ENCODE measurements around the gene LRRC51. TPM values are rescaled to one million over a fixed set of nuclear protein-coding genes. Genes with fewer than 3 reads are reported as not detected.

LRRC51 gene
- total RNA-seq, 1 experiment from 2014 or later, result 3.3 TPM

DNA sequence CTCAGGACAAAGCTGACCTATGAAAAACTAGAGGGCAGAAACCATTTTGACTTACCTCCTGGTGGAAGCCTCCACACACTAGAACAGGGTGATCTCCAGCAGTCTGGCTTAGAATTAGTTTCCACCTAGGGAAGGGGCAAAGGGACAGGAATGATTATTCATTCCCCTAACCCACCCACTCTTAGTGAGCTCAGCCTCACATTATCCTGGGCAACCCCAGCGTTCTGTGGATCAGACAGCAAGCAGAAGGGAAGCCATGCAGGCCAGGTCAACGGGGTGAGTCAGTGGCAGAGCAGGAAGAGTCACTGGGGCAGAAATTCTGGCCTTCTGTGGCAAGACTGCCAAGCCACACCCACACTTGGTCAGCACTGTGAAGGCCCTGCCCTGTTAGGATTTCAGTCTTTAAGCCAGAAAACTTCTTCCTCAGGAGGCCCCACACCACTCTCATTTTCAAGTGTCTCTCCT, 10.8 kb upstream of the LRRC51 start:
- peak; percentile 85 for DNase-seq (ENCODE audit: low read depth)

DNA sequence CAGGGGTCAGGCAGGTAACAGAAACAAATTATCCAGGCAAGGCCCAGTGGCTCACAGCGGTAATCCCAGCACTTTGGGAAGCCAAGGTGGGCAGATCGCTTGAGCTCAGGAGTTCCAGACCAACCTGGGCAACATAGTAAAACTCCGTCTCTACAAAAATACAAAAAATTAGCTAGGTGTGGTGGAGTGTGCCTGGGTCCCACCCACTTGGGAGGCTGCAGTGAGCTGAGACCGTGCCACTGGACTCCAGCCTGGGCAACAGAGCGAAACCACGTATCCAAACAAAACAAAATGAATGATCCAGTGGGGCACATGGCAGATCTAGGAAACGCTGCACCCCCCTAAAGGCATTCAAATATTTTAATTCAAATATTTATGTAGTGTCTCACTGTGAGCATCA, 10.2 kb upstream of the LRRC51 start:
- DNase-seq (ENCODE audit: low read depth), result no peak

DNA sequence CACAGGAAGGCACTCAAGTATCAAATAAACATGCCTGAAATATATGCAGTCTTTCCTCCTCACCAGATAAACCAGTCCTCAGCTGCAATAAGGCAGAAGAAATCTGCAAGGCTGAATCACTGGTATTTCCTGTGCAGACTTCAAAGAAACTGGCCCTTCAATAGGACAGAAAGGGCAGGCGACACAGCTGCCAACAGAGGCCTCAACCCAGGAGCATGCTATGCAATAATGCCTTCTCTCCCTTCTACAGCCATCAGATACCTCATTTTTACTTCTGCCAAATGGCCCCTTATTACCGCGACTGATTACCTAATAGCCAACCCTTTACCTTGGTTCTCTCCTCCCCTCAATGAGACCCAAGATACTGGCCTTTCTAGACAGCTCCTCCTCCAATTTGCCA, 8.3 kb upstream of the LRRC51 start:
- DNase-seq (ENCODE audit: low read depth), result peak; percentile 68

DNA sequence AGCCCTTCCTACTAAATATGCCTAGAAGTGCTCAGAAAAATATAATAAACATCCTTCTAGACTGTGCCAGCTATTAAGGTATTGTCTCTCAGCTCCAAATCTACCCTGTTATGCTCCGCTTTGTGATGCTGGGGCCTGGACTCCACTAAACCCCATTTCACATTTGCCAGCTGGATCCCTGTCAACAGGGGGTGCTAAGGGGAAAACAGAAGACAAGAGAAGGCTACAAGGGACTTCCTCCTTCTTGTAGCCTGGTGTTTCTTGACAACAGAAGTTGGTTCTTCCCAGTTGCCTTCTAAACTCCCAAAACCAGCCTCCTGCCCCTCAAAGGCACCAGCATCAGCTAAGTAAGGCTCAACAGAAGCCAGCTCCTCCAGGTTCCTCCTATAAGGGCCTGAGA, 5.5 kb upstream of the LRRC51 start:
- no peak for DNase-seq (ENCODE audit: low read depth)

DNA sequence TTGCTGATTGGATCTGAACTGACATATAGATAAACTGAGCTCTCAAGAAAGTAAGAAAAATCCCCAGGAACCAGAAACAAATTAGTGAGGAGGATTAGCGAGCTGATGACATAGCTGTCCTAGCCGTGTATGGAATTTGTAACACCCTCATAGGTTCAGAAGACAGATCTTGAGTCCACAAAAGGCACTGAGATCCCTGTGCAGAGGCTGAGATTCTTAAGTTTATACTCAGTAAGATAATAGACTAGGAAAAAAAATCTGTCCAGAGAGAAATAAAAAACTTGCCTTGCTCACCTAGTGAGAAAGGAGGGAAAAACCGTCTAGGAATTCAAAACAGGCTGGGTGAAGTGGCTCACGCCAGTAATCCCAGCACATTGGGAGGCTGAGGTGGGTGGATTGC, 4.9 kb upstream of the LRRC51 start:
- no peak for DNase-seq (ENCODE audit: low read depth)

DNA sequence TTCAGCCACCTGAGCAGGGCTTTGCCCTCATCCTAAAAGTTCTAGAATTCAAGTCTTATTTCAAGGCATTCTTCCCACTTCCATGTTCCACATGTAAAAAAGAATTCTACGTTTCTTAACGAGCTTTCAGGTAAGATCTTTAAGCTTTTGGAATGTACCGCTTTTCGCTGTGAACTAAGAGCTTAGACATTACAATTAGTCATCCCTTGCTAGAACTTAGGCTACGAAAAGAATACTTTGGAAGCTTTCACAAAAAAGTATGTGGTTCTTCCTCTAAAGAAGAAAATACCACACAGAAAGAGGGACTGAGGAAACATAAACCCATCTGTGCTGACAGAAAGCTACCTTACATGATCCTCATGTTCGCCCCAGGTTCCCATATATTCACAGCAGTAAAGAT, 2.2 kb upstream of the LRRC51 start:
- DNase-seq (ENCODE audit: low read depth), result no peak

DNA sequence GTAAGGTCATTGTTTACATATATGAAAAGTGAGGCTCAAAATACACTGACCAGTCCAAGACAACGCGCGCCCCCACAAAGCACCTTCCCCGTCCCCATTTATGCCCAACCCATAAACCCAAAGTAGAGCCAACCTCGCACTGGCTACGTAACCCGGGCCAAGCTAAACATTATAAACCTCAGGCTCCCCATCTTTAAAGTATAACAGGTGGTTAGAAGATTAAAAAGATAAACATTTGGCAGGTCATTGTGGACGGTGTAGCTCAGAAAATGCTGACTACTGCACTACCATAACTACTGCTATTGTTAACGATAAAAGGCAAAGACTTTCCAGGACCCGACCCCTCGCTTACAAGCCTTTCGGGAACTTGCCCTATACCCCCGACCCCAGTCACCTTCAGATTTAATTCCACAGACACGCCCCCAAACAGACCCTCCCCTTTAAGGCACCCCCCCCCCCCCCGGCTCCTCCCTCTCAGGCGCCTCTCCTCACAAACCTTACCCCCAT, 778 bp upstream of the LRRC51 start:
- DNase-seq (ENCODE audit: low read depth), result no peak

DNA sequence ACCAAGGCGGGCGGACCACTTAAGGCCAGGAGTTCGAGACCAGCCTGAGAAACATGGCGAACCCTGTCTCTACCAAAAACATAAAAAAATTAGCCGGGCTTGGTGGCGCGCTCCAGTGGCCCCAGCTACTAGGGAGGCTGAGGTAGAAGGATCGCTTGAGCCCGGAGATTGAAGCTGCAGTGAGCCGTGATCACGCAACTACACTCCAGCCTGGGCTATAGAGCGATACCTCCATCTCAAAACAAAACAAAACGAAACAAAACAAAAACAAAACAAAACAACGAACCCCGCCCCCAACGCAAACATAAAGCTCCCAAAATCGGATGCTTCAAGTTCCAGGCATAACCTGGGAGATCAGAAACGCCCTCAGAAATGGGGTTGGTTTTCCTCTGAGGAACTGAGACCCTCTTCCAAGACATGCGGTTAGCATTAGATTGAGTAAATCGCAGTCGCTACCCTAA, 564 bp downstream of the LRRC51 start:
- DNase-seq (ENCODE audit: low read depth), result no peak

DNA sequence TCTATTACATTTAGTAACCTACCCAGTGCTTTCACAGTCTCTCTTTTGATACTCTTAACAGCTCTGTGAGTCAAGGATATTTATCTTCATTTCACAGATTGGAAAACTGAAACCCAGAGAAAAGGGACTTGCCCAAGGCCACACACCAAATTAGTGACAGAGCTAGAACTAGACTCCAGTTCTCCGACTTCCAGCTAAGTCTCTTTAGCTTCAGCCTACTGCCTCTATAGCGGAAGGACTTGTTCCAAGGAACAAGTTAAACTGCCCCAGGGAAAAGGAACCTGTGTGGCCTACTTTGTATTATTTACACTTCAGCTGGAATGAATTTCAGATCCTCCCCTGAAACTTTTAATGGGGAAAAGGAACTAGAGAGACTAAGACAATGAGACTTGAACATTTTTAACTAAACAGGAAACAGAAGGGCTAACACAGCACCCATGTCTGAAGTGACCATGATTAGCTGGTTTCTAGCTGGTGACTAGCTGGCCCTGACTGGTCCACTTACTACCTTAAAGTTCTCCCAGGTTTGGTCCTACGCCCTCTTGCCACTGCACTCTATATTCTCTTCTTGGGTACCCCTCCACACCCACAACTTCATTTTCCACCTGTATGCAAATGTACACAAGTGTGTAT, 1.3 kb downstream of the LRRC51 start:
- DNase-seq (ENCODE audit: low read depth), result no peak

DNA sequence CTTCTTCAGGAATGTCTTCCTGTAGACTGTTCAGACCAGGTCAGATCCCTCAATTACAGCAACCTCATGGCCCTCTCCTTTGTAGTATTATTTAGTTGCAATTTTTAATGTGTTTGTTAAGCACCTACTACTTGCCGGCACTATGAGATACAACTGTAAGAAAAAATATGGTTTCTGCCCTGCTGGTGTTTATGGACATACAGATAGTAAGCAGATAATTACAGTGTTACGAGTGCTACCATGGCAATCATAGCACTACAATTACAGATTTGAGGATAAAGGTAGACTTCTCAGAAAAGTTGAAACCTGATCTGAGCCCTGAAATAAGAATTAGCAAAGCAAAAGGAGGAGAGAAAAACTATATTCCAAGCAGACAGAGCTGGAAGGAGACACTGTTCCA, 2.8 kb downstream of the LRRC51 start:
- no peak for DNase-seq (ENCODE audit: low read depth)

DNA sequence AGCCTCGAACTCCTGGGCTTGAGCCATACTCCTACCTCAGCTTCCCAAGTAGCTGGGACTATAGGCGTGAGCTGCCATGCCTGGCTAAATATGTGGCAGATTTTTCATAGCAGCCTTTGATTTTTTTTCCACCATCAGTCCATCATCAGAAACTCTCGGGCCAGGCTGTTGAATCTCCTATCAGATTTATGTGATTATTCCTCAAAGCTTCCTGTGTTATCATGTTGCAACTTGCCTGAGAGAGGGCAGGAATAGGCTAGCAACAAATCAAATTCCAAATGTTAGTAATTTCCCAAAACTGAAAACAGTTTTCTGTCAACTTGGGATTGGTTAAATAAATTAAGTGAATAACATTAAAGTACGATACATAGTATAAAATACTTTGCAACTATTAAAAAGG, 3.4 kb downstream of the LRRC51 start:
- no peak for DNase-seq (ENCODE audit: low read depth)

DNA sequence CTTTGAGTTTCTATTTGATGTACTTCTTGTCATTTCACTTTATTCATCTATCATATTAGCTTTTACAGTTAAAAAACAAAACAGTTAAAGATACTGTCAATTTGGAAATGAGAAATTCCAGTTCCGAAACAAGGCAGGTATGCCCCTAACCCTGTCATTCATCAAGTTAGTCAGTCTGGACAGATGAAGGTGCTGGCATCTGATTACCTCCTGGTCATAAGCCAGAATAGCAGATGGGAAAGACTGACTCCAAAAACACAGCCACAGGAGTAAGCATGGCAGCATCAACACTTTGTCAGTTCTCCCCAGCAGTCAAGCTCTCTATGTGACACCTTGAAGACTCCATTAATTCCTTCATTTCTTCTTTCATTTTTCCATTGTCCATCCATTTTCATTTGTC, 4.3 kb downstream of the LRRC51 start:
- no peak for DNase-seq (ENCODE audit: low read depth)

DNA sequence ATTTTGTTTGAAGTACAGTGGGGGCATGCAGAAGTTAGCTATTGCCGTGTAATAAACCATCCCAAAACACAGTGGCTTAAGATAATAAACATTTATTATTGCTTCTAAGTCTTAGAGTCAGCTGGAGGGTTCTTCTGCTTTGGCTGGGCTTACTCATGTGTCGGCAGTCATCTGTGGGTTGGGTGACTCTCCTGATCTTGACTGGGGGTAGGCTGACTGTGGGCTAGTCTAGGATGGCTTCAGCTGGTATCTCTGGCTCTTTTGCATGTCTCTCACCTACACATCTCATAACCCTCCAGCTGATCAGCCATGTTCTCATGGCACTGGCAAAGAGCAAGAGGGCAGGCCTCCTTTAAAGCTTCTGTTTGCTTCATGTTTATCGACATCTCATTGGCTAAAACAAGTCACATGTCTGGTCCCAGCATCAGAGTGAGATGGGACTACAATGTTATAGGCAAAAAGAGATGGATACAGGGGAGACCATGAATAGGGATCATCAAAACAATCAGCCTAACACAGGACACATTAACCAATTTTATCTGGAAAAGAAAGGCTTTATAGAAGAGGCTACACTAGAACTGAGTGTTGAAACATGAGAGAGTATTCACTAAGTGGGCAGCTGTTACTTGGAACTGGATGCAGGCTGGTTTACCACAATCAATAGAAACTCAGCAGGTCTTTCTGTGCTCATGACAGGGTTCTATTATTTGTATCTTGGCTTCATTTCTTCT, 5.1 kb downstream of the LRRC51 start:
- DNase-seq (ENCODE audit: low read depth), result no peak

DNA sequence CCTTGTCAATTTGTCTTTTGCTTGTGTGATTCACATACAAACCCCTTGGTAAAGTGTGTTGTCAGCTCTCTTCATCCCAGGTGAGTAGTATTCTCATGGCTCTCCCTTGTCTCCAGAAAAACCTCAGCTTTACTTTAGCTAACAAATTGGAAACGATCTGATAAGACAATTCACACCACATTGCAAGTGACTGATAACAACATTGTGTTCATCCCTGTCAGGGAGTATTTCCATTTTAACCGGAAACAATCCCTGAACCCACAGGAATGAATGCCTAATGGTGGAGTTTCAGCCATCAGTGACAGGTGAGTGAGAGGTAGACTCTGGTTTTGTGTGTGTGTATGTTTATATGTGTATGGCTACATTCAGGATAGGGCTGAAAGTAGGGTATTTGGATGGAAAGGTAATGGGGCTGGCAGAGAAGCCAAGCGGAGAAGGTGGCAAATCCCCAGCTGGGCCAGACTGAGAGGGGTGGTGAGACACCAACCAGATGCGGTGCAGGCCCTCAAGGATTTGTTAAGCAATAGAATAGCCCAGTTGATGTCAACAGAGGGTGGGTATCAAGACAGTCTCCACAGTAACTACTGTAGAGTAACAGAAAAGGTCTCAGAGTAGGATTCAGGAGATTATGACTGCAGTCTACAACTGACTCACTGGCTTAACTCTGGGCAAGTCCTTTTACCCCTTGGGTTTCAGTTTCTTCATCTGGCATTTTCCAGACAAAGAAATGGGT, 7.6 kb downstream of the LRRC51 start:
- no peak for DNase-seq (ENCODE audit: low read depth)

DNA sequence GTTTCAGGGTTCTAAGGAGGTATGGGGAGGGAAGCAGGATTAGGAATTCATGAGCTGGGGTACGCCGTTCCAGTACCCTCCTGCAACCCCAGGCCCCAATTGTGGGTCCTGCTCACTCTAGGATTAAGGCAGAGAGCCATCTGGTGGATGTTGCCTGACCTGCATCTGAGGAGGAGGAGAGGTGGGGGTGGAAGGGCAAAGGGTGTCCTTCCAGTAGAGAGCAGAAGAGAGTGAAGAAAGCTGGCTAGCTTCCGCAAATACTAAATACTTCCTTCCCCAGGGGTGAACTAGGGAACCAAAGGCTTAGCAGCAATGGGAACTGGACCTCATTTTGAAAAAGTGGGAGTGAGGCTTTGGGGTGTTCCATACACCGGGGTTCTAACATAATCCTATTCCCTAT, 10.6 kb downstream of the LRRC51 start:
- DNase-seq (ENCODE audit: low read depth), result peak; percentile 55

DNA sequence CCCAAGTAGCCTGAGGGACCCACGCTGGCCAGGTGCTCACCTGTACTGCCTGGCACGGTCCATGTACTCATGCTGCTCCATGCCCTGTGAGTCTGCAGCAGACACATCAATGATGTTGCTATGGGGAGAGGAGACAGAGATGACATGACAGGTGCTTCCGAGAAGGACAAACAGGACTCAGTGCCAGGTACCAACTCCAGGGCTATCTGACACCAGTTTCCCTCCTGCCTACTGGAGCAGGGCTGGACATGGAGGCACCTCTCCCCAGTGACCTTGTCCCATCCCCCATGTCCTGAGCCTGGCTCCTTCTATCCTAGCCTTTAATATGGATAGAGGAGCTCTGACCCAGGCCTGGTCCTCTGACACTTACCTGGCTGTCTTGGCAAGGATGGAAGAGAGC, 18.1 kb downstream of the LRRC51 start:
- DNase-seq (ENCODE audit: low read depth), result no peak

DNA sequence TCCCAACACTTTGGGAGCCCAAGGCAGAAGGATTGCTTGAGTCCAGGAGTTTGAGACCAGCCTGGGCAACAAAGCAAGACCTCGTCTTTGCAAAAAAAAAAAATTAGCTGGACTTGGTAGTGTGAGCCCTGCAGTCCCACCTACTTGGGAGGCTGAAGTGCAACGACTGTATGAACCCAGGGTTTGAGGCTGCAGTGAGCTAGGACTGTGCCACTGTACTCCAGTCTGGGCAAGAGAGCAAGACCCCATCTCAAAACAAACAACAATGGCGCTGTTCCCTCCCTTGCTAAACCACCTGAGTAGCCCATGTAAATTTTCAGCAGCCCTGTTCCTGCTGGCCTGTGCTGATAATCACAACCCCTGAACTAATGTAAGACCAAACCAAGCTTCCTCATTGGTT, 19.4 kb downstream of the LRRC51 start:
- no peak for DNase-seq (ENCODE audit: low read depth)

DNA sequence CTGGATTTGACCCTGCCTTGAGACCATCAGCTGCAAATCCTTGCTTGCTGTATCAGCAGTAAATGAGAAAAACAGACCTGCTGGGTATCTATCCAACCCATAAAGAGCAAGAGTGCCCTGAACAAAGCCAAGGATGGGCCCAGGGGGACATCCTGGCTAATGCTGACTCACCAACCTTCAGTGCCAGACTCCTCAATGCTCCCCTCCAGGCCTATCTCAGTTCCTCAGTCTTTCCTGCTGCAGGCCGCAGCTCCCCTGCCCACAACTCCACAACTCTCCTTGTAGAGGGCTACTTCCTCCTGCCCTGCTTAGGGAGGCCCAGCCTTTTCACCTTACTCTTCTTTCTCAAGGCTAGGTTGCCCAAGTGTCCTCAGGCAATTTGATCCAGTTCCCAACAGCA, 19.8 kb downstream of the LRRC51 start:
- no peak for DNase-seq (ENCODE audit: low read depth)

DNA sequence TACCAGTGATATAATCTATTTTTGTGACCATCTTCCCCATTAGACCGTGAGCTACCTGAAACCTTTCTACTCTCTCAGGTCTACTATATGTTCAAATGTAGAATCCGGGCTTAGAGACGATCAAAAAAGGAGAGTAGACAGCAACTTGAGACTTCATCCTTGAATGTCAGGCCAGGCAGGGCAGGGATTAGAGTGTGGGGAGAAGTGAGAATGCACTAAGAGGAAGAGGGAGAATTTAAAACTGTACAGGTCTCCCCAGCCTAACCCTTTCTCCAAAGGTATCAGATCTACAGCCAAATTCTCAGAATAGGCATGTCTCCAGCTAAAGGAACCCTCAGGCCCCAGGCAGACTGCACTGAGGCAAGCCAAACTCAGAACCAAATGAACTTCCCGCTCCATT, 21.5 kb downstream of the LRRC51 start:
- no peak for DNase-seq (ENCODE audit: low read depth)

DNA sequence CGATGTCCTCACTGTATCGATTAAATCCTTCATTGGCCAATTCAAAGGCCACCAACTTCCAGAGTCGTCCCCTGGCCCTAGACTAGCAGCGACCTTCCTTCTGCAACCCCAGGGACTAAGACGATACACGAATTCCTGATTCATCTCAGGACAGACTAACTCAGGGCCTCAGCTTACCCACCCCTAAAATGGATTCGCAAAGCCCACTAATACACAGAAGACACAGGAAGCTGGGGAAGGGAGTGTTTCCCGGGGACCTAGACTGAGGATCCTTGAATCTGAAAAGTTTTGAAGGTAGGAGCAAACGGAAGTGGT, 21.9 kb downstream of the LRRC51 start:
- DNase-seq (ENCODE audit: low read depth), result no peak

DNA sequence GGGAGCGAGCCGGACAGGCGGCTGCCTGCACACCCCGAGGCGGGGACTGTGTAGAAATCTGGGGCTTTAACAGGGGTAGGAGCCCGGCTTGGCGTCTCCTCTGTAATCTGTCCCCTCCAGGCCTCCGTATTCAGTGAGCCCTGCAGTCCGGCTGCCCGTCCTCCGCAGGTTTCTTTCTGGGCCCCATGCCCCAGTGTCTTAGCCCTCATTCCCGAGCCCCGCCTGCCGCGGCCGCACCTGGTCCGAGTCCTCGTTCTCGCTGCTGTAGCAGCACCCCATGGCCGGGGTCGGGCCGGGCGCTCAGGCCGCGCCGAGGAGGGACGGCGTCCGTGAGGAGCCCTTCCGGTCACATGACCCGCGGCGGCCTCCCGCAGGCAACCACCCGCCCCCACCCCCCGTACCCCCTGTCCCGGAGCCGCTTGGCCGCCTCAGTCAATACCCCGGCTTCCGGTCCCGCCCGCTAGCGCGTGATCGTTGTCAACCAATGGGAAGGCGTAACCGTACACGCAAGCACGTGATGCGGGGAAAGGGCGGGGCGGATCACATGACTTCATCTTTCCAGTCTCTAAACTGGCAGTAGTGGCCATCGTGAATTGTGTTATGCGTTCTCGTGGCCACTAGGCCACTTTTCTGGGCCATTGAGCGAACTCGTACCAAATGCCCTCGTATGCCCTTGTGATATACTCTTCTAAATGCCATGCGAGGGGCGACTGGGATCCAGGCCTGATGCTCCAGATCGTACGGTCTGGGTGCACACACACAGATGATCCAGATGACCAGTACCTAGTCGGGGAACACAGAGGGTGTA, 22.5 kb downstream of the LRRC51 start, which contains the start of gene LAMTOR1:
TSS of gene LAMTOR1 (minus strand) at position 352 of the 808 bp plus-strand sequence. CDS start at position 279, 73 bp downstream.
- DNase-seq (ENCODE audit: low read depth), result peak; percentile 98

DNA sequence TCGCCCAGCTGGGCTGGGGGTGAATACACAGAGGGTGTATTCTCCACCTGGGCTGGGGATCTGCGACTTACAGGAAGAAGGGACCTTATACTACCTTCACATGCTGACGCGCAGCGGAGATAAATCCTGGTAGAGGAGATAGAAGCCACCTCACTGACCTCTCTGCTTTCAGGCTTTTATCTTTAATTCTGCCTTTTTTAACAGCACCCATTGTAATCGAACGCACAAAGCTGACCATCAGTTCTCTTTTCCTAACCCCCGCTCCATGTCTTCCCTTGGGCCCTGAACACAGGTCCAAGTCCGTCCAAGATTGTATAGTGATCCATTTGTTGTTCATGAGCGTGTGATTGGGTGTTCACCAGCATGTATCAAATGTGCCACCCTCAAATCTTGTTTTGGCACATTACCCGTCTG, 23.1 kb downstream of the LRRC51 start:
- no peak for DNase-seq (ENCODE audit: low read depth)

Data from Daoy (cell line).